GM23338 (cell line): Measurements from ENCODE around the gene IL22RA1. TPM values are rescaled to one million over a fixed set of nuclear protein-coding genes. Genes with fewer than 3 reads are reported as not detected.

Experiments used
- ATAC-seq: fragments of 200-7000 bp; cut with Tn5 transposase; 3 replicates; pipeline ENCODE4 v1.9.1; 2020
- DNase-seq: peaks from one replicate; pipeline ENCODE4 v3.0.0-alpha.2; 2015; ENCODE audit warnings: low spot score
- H2AFZ ChIP-seq: fragments of 200-600 bp; sonication (generic); 2 replicates; pipeline ENCODE4 v1.8.0; 2016; ENCODE audit warnings: antibody characterized with exemption, mild to moderate bottlenecking, moderate library complexity
- H3F3A ChIP-seq: fragments of 200-600 bp; sonication (generic); replicated peaks from 2 replicates; pipeline ENCODE4 v1.8.0; 2017; ENCODE audit warnings: antibody characterized with exemption, mixed run types, low read depth
- H3K27ac ChIP-seq: fragments of 200-600 bp; sonication (generic); 2 replicates; pipeline ENCODE4 v1.6.1; 2016; ENCODE audit warnings: low read depth
- H3K27me3 ChIP-seq: fragments of 200-600 bp; sonication (generic); 2 replicates; pipeline ENCODE4 v1.8.0; 2016; ENCODE audit warnings: mild to moderate bottlenecking, mixed run types, moderate library complexity; ENCODE audit not compliant: insufficient read depth
- H3K36me3 ChIP-seq: fragments of 200-600 bp; sonication (generic); 2 replicates; pipeline ENCODE4 v1.8.0; 2016; ENCODE audit warnings: mild to moderate bottlenecking; ENCODE audit not compliant: insufficient read depth
- H3K4me1 ChIP-seq: fragments of 200-600 bp; sonication (generic); 2 replicates; pipeline ENCODE4 v1.8.0; 2016; ENCODE audit warnings: mild to moderate bottlenecking, moderate library complexity; ENCODE audit not compliant: insufficient read depth
- H3K4me2 ChIP-seq: fragments of 200-600 bp; sonication (generic); 2 replicates; pipeline ENCODE4 v1.7.1; 2017; ENCODE audit warnings: mixed run types
- H3K4me3 ChIP-seq: fragments of 200-600 bp; sonication (generic); 2 replicates; pipeline ENCODE4 v1.6.1; 2016; ENCODE audit warnings: mixed run types
- H3K79me2 ChIP-seq: fragments of 200-600 bp; sonication (generic); replicated peaks from 2 replicates; pipeline ENCODE4 v1.8.0; 2017; ENCODE audit warnings: mild to moderate bottlenecking; ENCODE audit not compliant: insufficient read depth
- H3K9me2 ChIP-seq: fragments of 200-600 bp; sonication (generic); 2 replicates; pipeline ENCODE4 v1.8.0; 2017; ENCODE audit not compliant: insufficient read depth
- H4K20me1 ChIP-seq: fragments of 200-600 bp; sonication (generic); replicated peaks from 2 replicates; pipeline ENCODE4 v1.8.0; 2017; ENCODE audit warnings: mild to moderate bottlenecking; ENCODE audit not compliant: insufficient read depth
- H3K27ac Mint-ChIP-seq: 2 replicates; pipeline ENCODE4 v1.8.0; 2020; ENCODE audit warnings: inconsistent platforms, mild to moderate bottlenecking, moderate library complexity, mixed read lengths
- H3K27me3 Mint-ChIP-seq: 3 replicates; pipeline ENCODE4 v1.8.0; 2022; ENCODE audit warnings: low read depth, mild to moderate bottlenecking, moderate library complexity, mixed read lengths, inconsistent platforms; ENCODE audit not compliant: insufficient read depth, poor library complexity
- H3K36me3 Mint-ChIP-seq: 3 replicates; pipeline ENCODE4 v1.8.0; 2021; ENCODE audit warnings: low read depth, mild to moderate bottlenecking, inconsistent platforms, moderate library complexity, mixed read lengths
- H3K4me1 Mint-ChIP-seq: 3 replicates; pipeline ENCODE4 v1.8.0; 2020; ENCODE audit warnings: mild to moderate bottlenecking, inconsistent platforms, mixed read lengths
- H3K4me3 Mint-ChIP-seq: 3 replicates; pipeline ENCODE4 v1.8.0; 2021; ENCODE audit warnings: moderate library complexity, mild to moderate bottlenecking, inconsistent platforms, mixed read lengths
- H3K9me3 Mint-ChIP-seq: 3 replicates; pipeline ENCODE4 v1.8.0; 2020; ENCODE audit warnings: moderate library complexity, mild to moderate bottlenecking, inconsistent platforms, mixed read lengths
- CREB1 ChIP-seq: fragments of 250-450 bp; sonication (Bioruptor Pico); IDR thresholded peaks from 2 replicates; pipeline ENCODE4 v1.5.0; 2020; ENCODE audit warnings: low read depth, mild to moderate bottlenecking, moderate library complexity
- CTCF ChIP-seq, 2 experiments: fragments of 200-600 bp in 1 of 2; sonication (generic) in 1 of 2; conservative IDR thresholded peaks; 2 replicates each; pipeline versions ENCODE4 v1.5.1 to v1.6.1; 2016 to 2017; ENCODE audit warnings: antibody characterized with exemption in 2 of 2, low read depth in 2 of 2, mild to moderate bottlenecking in 2 of 2, moderate library complexity in 1 of 2
- ETS1 ChIP-seq: IDR thresholded peaks from 2 replicates; pipeline ENCODE4 v1.6.1; 2016; ENCODE audit warnings: antibody characterized with exemption
- EZH2 ChIP-seq: fragments of 200-600 bp; sonication (generic); IDR thresholded peaks from one replicate; pipeline ENCODE4 v1.8.0; 2017; ENCODE audit warnings: antibody characterized with exemption, mild to moderate bottlenecking, low read depth; ENCODE audit not compliant: unreplicated experiment
- EZH2phosphoT487 ChIP-seq: fragments of 200-600 bp; sonication (generic); IDR thresholded peaks from one replicate; pipeline ENCODE4 v1.8.1; 2018; ENCODE audit warnings: antibody characterized with exemption; ENCODE audit not compliant: unreplicated experiment
- JUNB ChIP-seq: IDR thresholded peaks from one replicate; pipeline ENCODE4 v1.6.1; 2016; ENCODE audit warnings: antibody characterized with exemption; ENCODE audit not compliant: unreplicated experiment
- NANOG ChIP-seq: IDR thresholded peaks from 2 replicates; pipeline ENCODE4 v1.6.1; 2016; ENCODE audit warnings: antibody characterized with exemption, borderline replicate concordance
- POLR2AphosphoS5 ChIP-seq: IDR thresholded peaks from 2 replicates; pipeline ENCODE4 v1.6.1; 2016; ENCODE audit warnings: antibody characterized with exemption, low read depth
- REST ChIP-seq: IDR thresholded peaks from one replicate; pipeline ENCODE4 v1.6.1; 2018; ENCODE audit warnings: antibody characterized with exemption; ENCODE audit not compliant: unreplicated experiment
- STAT1 ChIP-seq: IDR thresholded peaks from one replicate; pipeline ENCODE4 v1.6.1; 2016; ENCODE audit warnings: antibody characterized with exemption; ENCODE audit not compliant: unreplicated experiment
- ZNF114 ChIP-seq: fragments of 250-450 bp; sonication (Bioruptor Pico); IDR thresholded peaks from 2 replicates; pipeline ENCODE4 v1.5.0; 2020; ENCODE audit warnings: mild to moderate bottlenecking, moderate library complexity
- ZNF331 ChIP-seq: fragments of 250-450 bp; sonication (Bioruptor Pico); IDR thresholded peaks from 2 replicates; pipeline ENCODE4 v1.5.0; 2020; ENCODE audit warnings: low read depth, mild to moderate bottlenecking, moderate library complexity
- ZNF462 ChIP-seq: fragments of 250-450 bp; sonication (Bioruptor Pico); IDR thresholded peaks from 2 replicates; pipeline ENCODE4 v1.5.0; 2020; ENCODE audit warnings: mild to moderate bottlenecking, moderate library complexity
- polyA plus RNA-seq: library from polyadenylated mRNA; unstranded; fragments of >200 nt; fragmentation: Nextera tagmentation; extraction: Ambion mirVana; gene quantifications from 2 replicates; pipeline ENCODE4 v1.2.1, GENCODE V29; 2016
- total RNA-seq: library from RNA; depleted of rRNA; stranded (reverse); fragments of >200 nt; shearing (Covaris generic); gene quantifications from 2 replicates; pipeline ENCODE4 v1.2.3, GENCODE V29; 2014

Gene IL22RA1
- total and polyA plus RNA-seq, 2 experiments from 2014 or later = 0.11 to 0.28 TPM

GRCh38 chr1:24185076-24185475 lies 42.1 kb upstream of the IL22RA1 start:
- H3K4me3 Mint-ChIP-seq = no peak overlapping the region
- H3K27ac Mint-ChIP-seq = no peak overlapping the region
- peaks cover 12% of the 10 kb centered on the region for H3K4me1 ChIP-seq
- no peaks in the 10 kb centered on the region for H3K27me3 ChIP-seq
- no peak overlapping the region for H3K4me3 ChIP-seq
- H3K27me3 Mint-ChIP-seq = peaks cover 18% of the 10 kb centered on the region
- TF ChIP-seq POLR2AphosphoS5 = no peak
- no peak for TF ChIP-seq REST
- TF ChIP-seq ETS1 = no peak
- no peak for TF ChIP-seq STAT1
- TF ChIP-seq NANOG = no peak
- no peak for TF ChIP-seq ZNF114 (CRISPR knock-in tag)
- TF ChIP-seq ZNF331 = no peak
- no peak for TF ChIP-seq ZNF462 (CRISPR knock-in tag)
- TF ChIP-seq EZH2 = no peak
- TF ChIP-seq JUNB = no peak
- TF ChIP-seq CTCF (conservative IDR thresholded peaks at IDR 0.05; ENCODE audit: low read depth in 2 of 2) = no peak
- TF ChIP-seq EZH2phosphoT487 = no peak
- TF ChIP-seq CREB1 (CRISPR knock-in tag) = no peak
- ATAC-seq = no peak
- H3K4me2 ChIP-seq = no peak overlapping the region
- peaks cover 10% of the 10 kb centered on the region for H3K4me1 Mint-ChIP-seq
- H3K36me3 ChIP-seq = no peaks in the 10 kb centered on the region
- H3F3A ChIP-seq = no peaks in the 10 kb centered on the region
- H3K9me3 Mint-ChIP-seq = no peaks in the 10 kb centered on the region; the same call in 2 of the 3 replicates
- no peaks in the 10 kb centered on the region; the same call in 1 of the 2 replicates for H4K20me1 ChIP-seq
- H2AFZ ChIP-seq = no peak overlapping the region
- no peaks in the 10 kb centered on the region for H3K9me2 ChIP-seq
- H3K27ac ChIP-seq = no peak overlapping the region
- H3K36me3 Mint-ChIP-seq = no peaks in the 10 kb centered on the region; the same call in 2 of the 3 replicates
- H3K79me2 ChIP-seq = 0 out of 2 replicates have a peak, but pooled peaks cover 11% of the 10 kb centered on the region
- no peak for DNase-seq
